IPS-18c (cell line): ENCODE measurements around the gene CCDC141.

Experiments
- H3K4me3 ChIP-seq: 2 replicates; pipeline ENCODE4 v1.7.0; 2013; ENCODE audit warnings: low read depth, mild to moderate bottlenecking, low read length, moderate library complexity; ENCODE audit not compliant: insufficient read depth
- H3K9me3 ChIP-seq: one replicate; pipeline ENCODE4 v1.6.1; 2013; ENCODE audit warnings: mild to moderate bottlenecking, low read length, moderate library complexity; ENCODE audit not compliant: control insufficient read depth, insufficient read depth

Gene CCDC141

DNA sequence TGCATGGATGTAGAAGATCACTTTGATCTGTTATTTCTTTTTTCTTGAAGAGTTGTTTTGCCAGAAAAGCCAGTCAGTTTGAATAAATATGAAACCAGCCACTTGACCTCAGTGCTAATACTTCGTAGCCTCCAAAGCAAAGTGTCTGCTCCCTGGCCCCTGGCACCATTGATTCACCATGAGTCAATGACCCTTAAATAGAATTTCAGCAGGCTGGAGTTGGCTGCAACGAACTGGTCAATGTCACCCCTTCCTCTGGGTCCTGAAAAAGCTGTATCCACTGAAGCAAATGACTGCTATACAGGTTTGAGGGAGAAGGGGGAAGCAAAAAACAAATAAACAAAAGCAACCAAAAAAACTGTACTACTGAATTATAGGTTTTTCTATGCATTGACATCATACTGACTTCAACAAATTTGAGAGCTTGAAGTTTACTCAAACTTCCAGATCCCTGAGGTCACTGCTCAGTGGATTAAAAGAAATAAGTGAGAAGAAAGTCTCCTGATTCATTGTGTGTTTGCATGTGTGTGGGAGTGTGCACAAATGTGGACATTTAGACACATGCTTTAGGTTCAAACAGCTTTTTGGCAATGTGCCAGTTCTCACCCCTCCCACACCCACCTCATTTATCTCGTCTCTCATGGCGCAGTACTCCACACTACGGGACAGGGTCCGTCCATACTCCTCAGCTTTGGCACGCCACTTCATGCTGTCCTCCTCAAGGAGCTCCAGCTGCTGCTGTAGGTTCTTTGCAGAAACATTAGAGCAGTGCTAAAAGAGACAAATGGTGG lies 184.6 kb downstream of the CCDC141 start:
- Histone ChIP-seq H3K9me3 (no peaks in the 10 kb centered on the region), H3K4me3 (no peak overlapping the region)

DNA sequence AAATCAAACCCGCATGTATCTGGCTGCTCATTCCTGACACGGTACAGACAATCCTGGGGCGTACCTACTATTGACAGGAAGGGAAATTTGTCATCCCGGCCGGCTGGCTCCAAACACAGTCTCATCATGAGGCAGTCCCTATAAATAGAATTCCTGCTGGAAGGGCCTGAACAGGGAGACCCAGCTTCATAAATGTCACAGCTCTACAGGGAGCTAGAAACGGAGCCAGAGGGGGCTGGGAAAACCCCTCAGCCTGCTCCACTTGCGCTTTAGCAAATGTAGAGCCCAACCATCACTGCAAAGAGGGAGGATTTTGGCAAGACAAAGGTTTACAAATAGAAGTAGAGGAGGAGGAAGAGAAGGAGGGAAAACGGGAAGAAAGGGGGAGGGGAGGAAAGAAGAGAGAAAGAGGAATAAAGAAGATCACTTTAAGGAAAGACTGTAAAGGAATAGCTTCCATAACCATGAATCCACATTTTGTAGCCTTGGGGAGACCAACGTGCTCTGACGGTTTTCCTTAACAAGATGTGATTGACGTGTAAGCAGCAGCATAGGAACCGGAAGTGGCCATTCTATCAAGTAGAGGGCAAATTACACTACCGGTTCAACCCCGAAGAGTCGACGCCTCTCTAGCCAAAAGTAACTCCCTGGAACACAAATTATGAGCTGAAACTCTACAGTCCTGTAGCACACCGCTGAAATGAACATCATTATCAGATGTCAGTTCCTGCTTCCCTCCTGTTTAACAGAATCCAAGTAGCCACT lies 185.9 kb downstream of the CCDC141 start:
- Histone ChIP-seq H3K4me3 (no peak overlapping the region), H3K9me3 (no peaks in the 10 kb centered on the region)

DNA sequence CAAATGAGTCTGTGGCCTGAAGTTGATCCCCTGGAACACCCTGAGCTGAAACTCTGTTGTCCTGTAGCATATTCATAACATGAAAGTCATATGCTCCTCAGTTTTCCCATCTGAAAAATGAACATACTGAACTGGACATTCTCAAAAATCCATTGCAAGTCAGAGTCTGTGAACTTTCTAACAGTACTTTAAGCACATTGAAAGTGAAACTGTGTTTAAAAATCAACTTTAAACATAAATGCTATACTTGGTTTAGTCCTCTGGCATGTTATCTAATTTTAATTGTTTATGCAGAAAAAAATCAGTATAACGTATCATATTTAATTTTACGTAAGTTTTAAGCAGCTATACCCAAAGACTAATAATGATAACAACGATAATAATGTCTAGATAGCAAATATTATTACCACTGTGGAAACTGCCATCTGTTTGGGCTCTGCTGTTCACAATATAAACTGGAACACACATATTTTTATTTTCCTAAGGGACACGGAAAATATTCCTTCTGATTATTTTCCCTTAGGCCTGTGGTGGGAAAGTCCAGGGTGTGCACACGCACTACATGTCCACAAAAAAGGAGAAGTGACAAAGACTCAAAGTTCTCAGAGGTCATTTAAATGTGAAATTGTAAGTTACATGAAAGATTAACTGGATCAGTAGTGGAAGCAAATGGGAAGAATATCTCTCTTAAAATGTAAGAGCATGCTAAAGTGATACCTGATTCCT lies 186.6 kb downstream of the CCDC141 start:
- no peak overlapping the region for H3K4me3 ChIP-seq

DNA sequence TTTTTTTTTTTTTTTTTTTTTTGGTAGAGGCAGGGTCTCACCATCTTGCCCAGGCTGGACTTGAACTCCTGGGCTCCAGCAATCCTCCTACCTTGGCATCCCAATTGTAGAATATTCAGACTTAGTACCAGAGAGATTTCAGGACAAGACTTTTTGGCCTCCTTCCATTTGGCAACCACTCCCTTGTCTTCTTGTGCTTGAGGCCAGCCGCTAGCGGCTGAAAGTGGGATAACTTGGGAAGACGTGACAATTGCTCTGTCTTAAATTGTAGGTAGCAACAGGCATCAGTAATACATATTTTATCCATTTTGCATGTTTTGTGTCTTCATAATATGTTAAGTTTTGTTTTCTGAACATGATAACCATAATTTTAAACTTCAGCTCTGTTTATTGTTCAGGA lies 189.4 kb downstream of the CCDC141 start:
- no peak overlapping the region for H3K4me3 ChIP-seq

More for the DNA sequence above, 186.6 kb downstream of the CCDC141 start:
- H3K9me3 ChIP-seq, result no peaks in the 10 kb centered on the region

DNA sequence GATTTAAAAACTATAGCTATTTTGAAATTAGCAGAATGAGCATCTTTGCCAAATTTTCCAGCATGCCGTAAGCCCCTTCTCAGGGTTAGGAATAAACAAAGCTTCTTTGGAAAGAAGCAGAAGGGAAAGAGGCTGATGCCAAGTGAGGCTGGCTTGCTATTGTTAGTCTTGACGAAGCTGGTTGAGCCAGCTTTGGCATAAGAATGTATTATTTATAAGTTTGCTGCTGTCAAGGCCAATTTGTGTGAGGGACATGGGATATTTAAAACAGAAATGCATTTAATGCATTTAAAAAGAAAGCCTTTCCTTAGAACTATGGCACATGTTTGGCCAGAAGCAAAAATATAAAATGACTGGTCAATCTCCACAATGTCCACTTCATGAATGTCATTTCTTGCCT lies 190.2 kb downstream of the CCDC141 start:
- H3K9me3 ChIP-seq, result no peaks in the 10 kb centered on the region
- H3K4me3 ChIP-seq, result no peak overlapping the region

More for the DNA sequence above, 189.4 kb downstream of the CCDC141 start:
- no peaks in the 10 kb centered on the region for H3K9me3 ChIP-seq

DNA sequence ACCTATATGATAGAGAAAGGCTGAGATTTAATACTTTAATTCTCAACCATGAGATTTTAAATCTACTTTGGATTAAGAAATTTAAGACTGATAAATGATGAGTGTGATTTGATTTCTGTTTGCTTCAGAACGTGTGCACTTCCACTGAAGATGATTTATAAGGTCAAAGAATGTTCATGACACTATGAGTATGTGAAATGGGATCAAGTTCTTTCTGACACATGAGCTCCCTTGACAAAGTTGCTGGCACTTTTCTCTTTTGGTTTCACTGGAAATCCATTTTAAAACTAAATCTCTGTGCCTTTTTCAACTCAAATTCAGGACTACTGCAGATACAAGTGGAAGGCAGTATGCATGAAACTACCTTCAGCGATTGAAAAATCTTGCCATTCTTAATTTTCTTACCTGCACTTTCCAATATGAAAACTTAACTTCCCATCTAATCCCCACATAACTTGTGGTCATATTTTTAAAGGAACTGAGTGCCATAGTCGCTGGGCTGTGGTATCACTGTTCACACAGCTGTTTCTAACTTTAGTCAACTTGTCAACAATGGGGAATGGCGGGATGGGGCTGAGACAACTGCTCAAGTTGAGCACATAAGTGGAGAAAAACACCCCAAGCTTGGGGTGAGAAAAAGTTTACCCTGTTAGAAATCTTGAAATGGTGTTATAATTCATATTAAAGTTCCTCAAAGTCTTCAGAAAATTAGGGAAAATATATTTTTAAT lies 190.9 kb downstream of the CCDC141 start:
- no peaks in the 10 kb centered on the region for H3K9me3 ChIP-seq
- no peak overlapping the region for H3K4me3 ChIP-seq

DNA sequence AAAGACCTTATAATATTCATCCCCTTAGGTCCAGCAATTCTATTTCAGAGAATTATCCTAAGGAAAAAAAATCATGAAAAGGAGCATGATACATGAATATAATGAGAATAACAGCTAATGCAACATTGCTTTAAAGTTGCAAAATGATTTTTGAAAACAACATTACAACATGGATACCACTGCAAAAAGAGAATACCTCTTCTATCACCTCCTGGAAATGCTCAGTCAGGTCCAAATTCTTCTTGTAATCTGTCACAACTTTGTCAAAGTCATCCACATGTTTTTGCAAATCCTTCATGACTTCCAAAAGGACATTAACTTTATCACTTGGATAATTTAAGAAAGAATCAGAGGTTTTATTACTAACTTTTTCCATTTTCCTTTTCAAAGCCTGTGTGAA lies 194.8 kb downstream of the CCDC141 start:
- Histone ChIP-seq H3K9me3 (no peaks in the 10 kb centered on the region), H3K4me3 (no peak overlapping the region)

DNA sequence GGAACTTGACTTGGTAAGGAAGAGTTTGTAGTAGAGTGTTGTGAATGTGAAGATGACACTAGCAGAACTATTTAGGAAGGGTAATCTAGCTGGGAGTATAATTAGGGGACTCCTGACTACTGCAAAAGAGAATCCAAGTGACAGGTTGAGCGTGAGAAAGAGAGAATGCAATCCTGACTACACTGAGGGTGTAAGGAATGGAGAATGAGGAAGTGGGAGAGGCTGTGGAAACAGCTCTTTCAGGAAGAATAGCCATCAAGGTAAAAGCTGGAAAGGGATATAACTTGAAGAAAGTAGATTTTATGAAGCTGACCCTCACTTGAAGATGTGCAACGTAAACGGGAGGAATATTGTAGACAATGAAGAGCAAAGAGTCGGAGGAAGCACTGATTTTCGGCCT lies 201.6 kb downstream of the CCDC141 start:
- Histone ChIP-seq H3K4me3 (no peak overlapping the region), H3K9me3 (no peaks in the 10 kb centered on the region)

DNA sequence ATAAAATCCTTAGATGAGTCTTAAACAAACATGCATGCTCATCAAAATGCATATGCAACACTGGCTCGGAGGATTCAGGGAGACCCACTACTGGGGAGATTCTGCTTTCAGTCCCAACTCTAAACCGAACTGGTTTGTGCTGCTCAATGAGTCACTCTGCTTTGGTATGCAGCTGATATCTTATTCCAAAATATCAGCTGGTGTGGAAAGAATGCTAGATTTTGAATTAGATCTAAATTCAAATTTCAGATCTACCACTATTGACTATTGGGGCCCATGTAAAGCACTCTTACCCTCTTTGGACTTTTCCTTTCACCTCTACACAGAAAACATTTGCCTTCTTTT lies 203.5 kb downstream of the CCDC141 start:
- Histone ChIP-seq H3K9me3 (no peaks in the 10 kb centered on the region), H3K4me3 (no peak overlapping the region)

DNA sequence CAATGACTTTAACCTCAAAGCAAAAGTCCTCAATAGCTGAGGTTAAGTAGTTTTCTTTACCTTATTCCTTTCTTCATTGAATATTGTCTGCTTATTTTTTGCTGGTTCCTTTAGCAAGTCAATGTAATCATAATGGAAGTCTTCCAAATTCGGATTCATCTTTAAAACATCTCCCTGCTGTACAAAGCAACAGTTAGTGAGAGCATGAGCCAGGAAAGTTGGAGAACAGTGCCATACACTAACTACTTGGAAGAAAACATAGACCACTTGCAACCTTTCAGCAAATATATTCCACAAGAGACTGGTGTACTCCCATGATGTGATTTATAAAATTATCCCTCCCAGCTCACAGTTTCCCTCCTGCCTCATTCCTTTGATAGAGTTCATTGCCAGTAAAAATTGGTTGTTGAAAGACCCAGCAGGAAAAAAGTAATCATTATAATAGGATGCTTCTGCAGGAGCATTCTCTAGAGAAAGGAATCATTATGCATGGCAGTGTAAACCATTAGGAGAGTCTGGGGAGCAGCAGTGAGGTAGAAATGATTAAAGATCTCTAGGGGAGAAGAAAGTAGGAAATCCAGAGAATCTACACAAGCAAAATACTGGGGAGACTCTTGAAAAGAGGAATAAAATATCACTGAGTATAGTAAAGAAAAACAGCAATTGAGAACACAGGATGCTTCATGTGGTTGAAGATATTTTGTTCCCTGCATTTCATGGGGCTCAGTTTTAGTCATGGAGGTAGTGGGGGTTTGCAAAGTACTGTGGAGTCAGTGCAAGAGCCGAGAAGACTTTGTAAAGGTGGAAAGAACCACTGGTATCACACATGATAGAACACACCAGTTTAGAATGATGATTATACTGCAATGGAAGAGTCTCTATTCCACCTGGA lies 204.1 kb downstream of the CCDC141 start:
- H3K9me3 ChIP-seq, result no peaks in the 10 kb centered on the region
- H3K4me3 ChIP-seq, result no peak overlapping the region

DNA sequence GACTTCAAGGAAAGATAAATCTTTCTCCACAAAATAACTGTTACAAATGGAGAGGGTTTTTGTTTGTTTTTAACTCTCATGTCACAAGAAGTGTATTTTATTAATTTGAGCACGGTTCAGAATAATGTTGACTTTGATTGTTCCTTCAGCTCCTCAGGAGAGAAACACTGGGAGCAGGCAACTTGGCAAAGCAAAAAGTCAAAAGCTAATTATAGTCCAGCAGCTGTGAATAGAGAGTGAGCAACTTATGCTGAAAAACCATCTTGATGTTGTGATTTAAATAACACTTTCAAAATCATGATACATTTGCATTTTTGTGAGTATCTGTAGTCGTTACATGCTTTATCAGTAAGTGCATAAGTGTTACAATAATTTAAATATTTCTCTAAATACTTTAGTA lies 205.2 kb downstream of the CCDC141 start:
- Histone ChIP-seq H3K4me3 (no peak overlapping the region), H3K9me3 (no peaks in the 10 kb centered on the region)

DNA sequence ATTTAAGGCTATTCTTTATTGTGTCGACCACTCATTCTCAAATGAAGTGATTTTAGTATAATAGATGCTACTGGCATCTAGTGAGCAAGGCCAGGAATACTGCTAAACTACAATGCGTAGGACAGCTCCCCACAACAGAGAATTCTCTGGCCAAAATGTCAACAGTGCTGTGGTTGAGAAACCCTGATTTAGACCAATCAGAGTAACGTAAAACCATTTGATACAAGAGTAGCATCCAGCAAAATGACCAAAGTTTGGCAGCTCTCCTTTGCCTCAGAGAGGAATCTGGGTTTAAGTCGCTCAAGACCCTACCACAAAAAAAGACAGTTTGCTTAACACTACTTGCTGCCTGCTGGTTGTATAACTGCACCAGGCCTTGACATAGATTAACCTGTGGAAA lies 205.7 kb downstream of the CCDC141 start:
- Histone ChIP-seq H3K4me3 (no peak overlapping the region), H3K9me3 (no peaks in the 10 kb centered on the region)

DNA sequence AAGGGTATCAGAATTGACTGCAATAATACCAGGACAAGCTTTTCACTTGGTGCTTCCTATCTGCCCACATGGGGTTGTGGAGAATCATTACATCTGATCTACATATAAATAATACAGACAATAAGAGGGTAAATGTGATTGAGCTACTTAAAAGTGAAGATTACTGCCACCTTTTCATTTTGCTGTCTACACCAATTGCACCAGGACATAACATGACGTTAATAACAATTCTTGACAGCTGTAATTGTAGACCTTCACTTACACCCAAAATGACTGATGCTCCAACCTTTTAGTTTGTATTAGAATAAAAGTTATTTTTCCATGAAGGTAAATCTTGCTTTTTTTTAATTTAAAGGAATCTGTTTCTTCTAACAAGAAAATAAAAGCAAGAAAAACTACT lies 206.2 kb downstream of the CCDC141 start:
- Histone ChIP-seq H3K4me3 (no peak overlapping the region), H3K9me3 (no peaks in the 10 kb centered on the region)

DNA sequence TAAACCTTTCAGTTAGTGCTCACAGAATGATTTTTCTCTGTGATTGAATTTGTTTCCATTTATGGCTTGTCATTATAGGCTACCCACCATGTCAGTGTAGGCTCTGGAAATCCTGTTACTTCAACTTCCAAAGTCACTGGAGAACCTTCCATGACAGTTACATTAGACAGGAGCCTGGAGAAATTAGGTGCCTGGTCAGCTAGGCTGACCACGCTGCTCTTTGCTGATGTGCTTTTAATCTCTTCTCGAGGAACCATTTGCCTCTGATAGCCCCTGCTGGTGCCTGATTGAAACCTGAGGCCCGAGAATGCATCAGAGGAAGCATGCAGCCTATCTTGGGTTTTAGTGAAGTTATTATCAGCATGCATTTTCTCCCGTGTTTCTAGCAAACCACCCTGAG lies 213.1 kb downstream of the CCDC141 start:
- Histone ChIP-seq H3K4me3 (no peak overlapping the region), H3K9me3 (no peaks in the 10 kb centered on the region)

DNA sequence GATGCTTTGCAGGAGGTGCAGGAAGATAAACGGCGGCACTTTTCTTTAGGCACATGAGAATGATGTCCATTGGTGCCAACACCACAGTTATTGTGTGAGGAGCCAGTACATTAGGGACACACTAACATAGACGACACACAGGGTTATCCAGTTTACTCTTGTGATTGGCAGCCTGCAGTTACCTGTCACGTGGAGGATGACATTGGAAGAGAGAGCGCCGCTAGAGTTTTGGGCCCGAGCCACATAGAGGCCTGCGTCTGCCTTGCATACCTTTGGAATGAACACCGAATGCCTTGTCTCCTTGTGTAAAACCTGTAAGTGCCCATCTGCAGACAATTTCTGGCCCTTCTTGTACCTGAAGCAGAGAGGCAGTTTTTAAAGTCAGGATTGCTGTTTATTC lies 215.9 kb downstream of the CCDC141 start:
- Histone ChIP-seq H3K9me3 (no peaks in the 10 kb centered on the region), H3K4me3 (no peak overlapping the region)

DNA sequence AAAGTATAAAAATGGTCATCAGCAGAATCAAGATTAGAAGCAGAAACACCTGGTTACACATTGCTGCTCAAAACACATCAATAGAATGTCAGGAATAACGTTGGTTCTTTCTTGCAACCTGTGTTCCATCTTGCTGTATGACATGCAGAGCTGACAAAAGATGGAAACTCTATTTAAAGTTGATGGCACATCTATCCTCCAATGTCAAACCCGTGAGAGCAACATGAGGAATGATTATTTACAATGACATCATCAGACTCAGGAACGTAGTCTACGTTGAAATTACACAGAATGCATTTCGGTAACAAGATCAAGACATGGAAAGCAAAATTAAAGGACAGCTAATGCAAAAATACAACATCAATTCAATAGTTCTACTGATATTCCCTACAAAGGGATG lies 216.6 kb downstream of the CCDC141 start:
- H3K9me3 ChIP-seq, result no peaks in the 10 kb centered on the region
- H3K4me3 ChIP-seq, result no peak overlapping the region

DNA sequence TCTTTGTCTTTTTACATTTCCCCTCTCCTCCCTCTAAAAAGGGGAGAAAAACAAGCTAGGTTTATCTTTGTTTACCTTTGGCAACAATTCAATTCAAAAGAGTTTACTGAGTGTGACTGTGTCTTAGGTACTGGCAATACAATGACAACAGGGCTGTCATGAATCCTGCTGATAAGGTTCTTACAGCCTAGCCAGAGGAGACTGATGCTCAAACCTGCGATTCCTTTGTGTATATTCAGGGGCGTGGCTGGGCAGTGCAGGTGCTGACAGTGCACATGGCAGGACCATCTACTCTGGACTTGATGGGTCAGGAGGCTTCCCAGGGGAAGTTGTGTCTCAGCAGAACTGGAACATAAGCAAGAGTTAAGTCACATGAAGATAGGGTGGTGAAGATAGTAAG lies 219.5 kb downstream of the CCDC141 start:
- no peaks in the 10 kb centered on the region for H3K9me3 ChIP-seq
- H3K4me3 ChIP-seq, result no peak overlapping the region
